Midbrain (tissue), 1 donor: Measurements from ENCODE around the gene APMAP.

ENCODE experiments used
- DNase-seq: peaks from one replicate; lab custom pipeline; 2025; lab: John Stamatoyannopoulos, UW

Gene APMAP, protein sequence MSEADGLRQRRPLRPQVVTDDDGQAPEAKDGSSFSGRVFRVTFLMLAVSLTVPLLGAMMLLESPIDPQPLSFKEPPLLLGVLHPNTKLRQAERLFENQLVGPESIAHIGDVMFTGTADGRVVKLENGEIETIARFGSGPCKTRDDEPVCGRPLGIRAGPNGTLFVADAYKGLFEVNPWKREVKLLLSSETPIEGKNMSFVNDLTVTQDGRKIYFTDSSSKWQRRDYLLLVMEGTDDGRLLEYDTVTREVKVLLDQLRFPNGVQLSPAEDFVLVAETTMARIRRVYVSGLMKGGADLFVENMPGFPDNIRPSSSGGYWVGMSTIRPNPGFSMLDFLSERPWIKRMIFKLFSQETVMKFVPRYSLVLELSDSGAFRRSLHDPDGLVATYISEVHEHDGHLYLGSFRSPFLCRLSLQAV

DNA sequence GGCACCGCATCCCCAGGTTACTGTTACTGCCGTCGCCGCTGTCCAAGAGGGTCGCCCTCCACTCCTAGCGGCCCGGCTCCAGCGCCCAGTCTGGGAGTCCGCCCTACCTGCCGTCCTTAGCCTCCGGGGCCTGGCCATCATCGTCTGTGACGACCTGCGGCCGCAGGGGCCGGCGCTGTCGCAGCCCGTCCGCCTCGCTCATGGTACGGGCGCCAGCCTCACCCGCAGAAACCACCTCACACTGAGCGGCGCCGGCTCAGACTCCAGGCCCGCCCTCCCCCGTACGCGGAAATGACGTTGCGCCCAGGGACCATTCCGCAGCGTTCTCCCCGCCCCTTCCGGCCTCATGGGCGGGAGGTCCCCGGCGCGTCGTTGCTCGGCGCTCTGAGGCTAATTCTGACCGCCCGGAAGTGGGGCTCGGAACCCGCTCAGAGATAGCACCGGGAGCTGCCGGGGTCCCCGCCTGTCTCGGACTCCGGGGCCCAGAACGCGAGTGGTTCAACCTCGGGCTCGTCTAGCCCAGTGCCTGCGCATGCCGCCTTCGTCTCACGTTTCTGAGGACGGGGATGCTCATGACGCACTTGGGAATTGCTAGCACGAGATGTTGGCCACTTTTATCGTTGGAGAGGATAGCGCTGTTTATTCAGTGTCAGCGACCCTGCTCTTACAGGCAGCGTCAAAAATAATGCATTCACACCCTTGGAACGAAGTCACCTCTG lies at the start of gene APMAP:
TSS of gene APMAP (minus strand) at position 265 of the 719 bp plus-strand sequence. CDS start at position 202, 63 bp downstream.
- peak; percentile 97 for DNase-seq

DNA sequence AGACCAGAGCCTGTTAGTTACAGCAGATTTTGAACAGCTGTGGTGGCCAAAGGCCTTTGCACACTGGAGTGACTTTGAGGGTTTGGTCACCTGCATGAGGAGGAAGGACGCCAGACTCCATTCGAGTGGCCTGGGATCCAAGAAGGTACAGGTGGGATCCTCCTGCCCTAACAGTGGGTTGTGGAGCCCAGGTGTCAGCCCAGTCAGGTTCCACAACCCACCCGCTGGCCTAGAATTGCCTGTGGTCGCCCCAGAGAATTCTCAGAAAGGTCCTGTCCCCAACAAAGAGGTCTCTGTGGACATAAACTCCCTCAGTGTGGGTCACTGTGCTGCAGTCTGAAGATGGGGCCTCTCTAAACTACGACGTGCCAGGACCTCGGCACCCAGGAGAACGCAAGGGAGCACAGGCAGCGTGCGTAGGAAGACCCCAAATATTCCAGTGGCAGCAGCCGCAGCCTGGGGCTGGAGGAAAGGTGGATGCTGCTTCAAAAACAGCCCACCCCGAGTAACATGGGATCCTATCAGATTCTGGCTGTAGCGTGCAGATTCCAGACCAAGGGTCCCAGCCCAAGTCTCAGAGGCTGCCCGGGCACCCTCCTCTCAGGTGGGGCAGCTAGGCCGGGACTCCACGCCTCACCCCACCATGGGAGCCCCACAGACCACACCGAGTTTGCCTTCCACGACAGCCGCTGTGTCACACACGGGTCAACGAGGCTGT lies 49.4 kb upstream of the APMAP start:
- no peak for DNase-seq

DNA sequence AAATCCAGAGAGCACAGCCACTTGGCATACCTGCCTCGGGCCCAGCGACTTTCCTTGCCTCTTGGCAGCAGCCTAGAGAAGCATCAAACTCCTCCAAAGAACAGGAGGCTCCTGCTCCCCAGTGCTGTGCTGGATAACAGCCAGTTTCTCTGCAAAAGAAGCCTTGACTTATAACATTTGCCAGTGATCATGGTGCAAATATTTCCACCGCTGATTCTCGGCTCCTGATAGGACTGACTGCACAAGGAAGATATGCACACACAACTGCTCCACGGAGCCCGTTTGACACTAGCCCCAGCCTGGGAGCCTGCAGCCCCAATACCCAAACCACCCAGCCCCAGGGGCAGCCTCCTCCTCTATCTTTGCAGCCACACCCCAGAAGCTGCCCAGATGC lies 47.9 kb upstream of the APMAP start:
- DNase-seq = no peak

DNA sequence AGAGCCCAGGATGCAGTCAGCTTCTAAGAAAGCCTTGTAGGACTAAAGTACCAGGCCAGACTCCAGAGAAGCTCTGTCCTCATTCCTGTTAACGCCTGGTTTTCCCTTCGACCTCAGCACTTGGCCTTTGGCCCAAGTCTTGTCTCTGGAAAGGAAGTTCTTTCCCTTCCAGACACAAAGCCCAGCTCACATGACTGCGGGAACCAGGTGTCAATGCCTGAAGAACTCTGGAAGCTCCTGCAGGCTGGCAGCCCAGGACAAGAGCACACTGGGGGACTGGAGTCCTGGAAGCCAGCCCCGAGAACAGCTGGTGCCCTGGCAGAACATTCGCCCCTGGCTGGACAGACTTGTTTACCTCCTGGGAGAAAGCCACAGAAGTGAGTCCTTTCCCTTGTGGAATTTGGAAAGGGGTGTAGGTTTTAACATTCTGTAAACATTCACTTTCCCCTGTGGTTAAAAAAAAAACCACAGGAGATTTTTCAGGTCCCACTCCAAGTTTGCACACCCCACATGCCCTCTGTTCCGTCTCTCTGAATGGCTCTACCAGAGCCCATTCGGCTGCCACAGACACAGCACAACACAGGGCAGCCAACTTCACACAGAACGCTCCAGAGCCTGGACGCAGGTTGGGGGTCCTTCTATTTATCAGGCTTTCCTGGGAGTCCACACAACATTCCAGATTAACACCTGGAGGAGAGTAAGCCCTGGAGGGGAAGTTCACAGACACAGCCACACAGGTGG lies 47.3 kb upstream of the APMAP start:
- DNase-seq = peak; percentile 86

DNA sequence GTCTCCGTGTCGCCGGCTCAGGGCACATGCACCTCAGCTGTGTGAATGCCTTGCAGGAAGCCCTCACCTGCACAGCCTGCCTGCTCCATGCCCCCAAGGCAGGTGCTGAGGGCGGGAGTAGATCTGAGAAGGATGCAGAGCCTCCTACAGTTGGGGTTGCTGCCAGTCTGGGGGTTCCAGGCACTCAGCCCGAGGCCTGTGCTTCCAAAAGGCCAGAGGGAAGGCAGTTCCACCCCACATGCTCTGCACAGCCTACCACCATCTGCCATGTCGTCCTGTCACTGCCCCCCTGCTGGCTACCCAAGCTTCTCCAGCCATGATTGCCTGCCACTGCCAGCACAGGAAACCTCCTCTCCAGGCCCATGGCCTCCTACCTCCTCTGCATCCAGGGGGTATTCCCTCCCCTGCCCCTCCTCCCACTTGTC lies 46.1 kb upstream of the APMAP start:
- no peak for DNase-seq

DNA sequence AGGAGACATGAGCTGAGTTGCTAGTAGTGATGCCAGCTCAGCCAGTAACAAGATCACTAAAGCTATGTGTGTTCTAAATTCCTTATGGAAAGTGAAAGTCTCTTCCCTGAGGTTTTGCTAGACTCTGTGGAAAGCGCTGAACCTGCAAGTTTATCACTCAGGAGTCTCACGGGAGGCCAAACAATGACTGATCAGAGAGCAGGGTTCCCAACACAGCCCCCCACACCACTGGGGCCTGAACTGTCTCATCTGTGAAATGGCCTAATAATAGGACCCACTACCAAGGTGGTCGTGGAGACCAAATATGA lies 45.5 kb upstream of the APMAP start:
- no peak for DNase-seq

DNA sequence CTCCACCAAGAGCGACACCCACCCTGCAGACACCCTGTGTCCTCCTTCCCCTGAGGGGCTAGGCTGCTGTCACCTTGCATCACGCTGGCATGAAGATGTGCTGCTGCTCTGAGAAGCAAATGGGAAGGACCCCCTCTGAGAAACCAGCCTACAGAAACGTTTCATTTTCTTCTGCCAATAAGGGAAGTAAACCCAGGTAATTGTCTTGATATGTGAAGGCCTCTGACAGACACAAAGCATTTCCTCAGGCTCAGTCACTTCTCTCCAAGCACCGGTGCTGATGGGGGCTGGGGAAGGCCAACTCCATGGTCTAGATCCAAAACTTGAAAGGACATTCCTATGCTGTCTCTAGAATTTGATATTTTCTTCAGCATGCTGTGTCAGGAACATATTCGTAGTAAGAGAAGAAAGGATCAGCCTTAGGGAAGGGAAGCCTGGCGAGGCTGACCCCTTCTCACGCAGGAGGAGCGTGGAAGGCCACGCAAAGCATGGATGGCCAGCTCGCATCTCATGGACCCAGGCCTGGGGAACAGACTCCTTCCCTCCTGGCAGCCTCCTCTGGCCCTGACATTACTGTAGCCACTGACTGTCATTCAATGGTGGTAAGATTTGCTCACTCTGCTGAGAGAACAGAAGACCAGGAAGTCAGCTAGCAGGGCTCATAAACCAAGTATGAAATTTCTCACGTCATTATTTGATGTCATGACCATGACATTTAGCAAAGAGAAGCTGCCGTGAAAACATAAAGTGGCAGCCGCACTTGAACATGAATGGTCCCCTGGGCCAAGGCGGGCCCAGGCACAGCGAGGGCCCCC lies 44.9 kb upstream of the APMAP start:
- no peak for DNase-seq

DNA sequence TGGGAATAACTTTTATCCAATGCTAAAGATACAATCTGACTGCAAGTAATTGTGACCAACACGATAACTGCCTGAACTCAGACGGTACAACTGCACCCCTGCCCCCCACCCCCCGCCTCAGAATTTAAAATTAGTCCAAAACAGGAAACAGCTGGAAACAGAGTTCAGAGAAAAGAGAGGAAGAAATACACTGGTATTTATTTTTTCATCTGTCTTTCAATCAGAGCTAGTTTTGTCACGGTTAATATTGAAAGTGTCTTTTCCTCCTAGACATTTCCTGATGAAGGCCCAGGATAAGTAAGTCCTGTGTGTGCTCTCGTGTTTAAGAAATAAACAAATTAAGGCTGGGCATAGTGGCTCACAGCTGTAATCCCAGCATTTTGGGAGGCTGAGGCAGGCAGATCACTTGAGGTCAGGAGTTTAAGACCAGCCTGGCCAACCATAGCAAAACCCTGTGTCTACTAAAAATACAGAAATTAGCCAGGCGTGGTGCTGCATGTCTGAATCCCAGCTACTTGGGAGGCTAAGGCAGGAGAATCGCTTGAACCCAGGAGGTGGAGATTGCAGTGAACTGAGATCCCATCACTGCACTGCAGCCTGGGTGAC lies 43.9 kb upstream of the APMAP start:
- peak; percentile 19 for DNase-seq

DNA sequence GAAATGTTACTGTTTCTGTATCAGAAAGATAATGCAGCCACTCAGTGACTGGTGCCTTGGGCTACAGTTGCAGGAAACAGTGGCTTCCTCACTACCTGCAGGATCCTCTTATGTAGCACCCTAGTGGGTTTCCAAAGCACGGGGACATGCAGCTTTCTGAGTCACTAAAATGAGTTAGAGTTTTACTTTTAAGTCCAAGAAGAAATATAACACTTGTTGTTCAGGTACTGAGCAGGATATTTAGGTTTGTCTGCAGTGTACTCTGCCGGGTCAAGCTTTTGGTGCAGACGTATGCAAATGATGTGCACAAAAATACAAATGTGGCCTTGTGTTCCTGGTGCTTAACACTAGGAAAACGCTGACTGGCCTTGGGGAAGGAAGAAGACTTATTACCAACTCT lies 43.4 kb upstream of the APMAP start:
- DNase-seq = no peak

DNA sequence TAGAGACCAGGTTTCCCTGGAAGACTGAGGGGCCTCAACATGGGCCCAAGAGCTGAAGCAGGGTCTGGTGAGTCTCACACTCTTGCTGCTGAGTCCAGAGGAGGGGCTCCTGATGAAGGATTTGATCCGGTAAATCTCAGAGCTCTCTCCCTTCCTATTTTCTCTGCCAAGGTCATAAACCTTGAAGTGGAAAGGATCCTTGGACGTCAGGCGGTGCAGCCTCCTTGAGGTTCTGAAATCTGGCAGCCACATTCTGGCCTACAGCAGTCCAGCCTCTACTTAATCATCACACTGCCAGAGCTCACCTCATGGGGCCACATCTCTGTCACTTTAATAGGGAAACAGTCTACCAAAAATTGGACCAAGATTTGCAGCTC lies 41.4 kb upstream of the APMAP start:
- DNase-seq = no peak

DNA sequence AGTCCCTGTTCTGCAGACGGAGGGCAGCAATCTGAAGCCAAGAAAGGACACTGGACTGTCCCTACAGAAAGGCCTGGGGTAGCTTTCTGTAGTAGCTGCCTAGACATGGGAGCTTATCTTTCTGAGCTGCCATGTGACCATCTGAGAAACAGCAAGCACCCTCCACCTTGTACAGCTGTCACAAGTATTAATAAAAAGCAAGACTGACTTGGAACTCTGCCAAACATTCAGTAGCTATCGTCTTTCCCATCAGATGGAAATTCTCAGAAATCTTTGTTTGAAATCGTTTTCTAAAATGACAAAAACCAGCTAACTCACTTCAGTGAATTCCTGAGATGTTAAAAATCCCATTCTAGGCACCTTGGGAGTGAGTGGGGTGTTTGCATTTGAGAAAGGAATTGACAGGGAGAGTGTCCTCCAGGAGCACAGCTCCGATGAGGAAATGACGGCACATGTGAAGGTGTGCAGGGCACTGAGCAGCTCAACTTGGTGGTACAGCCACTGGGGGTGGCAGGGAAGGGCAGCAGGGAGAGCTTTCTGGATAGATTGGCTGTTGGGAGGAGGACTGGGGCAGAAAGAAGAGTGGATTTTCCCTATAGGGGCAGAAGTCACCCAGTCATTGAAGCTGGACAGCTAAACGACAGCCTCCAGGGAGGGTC lies 40.8 kb upstream of the APMAP start:
- DNase-seq = no peak

DNA sequence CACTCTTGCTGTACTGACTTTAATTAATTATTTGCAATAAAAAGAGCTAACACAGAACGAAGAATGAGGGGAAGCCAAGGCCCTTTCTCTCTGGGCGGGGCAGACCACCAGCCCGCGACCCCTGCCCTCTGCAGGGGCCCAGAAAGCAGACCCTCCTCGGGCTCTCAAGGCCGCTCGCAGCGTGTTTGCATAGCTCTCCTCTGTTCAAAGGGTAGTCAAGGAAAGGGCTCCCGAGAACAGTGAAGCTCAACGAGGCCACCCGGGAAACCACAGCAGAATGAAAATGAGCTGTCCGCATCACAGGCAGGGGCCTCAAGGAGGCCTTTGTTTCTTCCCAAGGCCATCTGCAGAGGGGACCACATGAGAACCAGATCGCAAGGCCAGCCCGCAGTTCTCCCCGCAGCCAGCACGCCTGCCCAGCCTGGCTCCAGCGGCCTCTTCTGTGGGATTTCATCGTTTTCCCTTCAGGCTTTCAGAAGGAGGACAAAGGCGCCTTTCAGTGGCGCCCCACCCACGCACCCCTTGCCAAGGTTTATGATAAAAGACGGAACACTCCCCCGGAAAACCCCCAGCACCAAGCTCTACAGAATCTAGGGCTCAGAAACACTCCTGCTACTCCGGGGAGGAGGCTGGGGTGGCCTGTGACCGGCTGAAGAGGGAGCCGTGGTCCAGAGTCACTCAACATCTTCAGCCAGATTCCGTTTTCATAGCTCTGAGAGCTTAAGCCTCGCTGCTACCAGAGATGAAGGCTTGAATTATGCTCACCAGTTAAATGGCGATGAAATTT lies 40.1 kb upstream of the APMAP start:
- peak; percentile 95 for DNase-seq

DNA sequence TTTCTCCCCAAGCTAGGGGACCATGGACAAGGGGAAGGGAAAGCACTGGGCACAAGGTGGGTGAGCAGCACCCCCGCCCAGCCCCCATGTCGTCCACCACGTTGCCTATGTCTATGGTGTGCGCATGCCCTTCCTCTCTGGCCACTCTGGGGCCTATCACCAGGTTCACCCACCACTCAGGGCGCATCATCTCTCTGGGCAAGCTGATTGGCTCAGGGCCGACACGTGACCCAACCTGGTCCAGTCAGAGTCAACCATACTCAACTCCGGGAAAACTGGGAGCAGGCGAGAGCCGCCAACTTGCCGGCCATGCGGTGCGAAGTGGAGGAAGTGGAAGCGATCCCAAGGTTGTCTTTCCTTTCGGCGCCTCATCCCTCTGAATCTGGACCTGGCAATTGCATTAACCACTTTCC lies 39.5 kb upstream of the APMAP start:
- DNase-seq = peak; percentile 71

DNA sequence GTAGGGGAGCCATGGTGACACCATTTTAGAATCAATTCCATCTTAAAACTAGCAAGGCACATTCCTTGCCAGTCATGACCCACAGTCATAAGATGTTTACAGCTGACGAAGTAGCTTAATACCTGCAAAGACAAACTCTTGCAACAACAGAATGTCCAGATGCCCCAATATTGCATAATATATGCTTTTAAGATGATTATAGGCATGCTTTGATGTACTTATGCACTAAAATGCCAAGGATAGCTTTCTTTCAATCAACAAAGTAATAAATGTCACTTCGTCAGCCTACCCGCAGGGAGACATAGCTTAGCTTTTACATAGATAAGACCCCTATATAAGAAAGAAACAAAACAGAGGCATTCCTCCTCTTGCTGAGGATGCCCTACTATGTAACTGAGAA lies 38.7 kb upstream of the APMAP start:
- no peak for DNase-seq

DNA sequence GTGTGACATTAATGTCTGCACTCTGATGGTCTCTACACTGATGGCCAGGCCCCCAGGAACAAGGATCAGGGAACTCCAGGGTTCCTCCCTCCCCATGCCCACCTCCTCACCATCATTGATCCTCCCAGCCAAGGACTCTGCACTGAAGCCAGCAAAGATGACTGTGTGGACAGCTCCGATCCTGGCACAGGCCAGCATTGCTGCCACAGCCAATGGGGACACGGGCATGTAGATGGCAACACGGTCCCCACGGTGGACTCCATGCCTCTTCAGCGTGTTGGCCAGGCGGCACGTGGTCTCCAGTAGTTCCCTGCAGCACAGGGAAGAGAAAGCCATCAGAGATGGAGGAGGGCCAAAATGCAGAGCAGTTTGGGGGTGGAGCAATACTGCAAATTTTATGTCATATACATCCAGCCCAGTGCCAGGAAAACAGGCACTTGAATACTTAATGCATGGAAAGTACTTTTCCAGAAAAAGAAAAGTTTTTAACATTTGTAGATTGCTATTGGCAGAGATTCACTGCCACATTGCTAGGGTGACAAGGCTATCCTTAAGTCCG lies 38.2 kb upstream of the APMAP start:
- DNase-seq = no peak

DNA sequence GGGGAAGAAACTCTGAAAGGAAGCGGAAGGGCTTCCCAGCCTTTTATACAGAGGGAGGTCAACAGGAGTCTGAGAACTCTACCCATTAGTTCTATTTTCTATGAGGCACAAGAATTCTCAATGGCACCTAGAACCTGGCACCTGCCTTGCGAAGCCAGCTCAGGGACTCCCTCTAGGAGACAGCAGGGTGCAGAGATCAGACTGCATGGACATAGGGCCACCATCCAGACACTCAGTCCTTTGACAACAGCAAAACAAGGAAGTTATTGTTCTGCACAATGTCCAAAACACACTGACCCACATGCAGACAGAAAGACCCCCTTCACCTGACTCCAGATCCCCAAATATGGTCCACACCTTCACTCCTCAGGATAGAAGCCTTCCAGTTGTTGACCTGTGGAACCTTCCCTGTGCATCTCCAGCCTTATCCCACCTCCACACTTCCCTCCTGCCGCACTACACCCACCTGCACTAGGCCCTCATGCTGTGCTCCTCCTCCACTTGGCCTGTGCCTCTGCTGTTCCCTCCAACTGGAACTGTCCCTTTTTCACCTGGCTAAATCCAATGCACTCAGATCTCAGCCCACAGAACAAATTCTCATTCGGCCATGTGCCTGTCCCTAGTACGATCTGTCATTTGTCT lies 37.6 kb upstream of the APMAP start:
- DNase-seq = peak; percentile 28

DNA sequence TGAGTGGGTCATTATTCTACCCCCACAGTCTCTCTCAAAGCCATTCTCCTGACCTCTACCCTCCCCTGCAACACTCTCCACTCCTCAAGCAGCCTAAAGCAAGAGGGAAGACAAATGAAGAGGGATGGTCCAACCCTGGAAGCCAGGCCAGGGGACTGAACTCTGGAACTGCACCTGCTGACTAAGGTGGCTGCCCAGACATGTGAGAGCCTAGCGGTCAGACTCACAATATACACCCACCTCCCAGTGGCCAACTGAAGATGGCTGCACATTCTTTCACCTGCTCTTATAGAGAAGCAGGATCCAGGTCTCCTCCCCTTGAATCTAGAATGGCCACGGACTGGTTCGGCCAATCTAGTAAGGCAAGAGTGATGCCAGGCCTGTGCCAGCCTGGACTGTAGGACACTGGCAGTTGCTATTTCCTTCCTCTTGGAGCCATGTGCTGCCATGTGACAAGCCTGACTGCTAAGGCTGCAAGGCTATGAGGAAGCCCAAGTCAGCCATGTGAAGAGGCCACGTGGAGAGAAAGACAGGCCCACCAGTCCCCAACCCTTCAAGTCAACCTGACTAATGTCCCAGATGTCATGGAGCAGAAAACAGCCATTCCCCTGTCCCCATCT lies 33.5 kb upstream of the APMAP start:
- DNase-seq = peak; percentile 19
